ENCODE results near the gene SCN3B. TPM values are rescaled to one million over a fixed set of nuclear protein-coding genes. Genes with fewer than 3 reads are reported as not detected.

The SCN3B gene
- total and polyA plus RNA-seq, 2 of the 4 experiments (the other 2 are of a cell fraction) = under 0.01 to 0.03 TPM

GRCh38 chr11:123642435-123642834, 12.0 kb downstream of the SCN3B start:
- ChIA-PET POLR2A (ENCODE audit: unreplicated experiment) (no interaction called here), CTCF (interaction anchor here (1.0 to 1.4 kb wide), 2 partner anchors 9 to 65 kb away, joined by 3 to 4 read pairs; no protein-coding TSS in a partner anchor)
- no TSS peak for BruUV-seq (replicated peaks)
- TF ChIP-seq, protein P1, sequence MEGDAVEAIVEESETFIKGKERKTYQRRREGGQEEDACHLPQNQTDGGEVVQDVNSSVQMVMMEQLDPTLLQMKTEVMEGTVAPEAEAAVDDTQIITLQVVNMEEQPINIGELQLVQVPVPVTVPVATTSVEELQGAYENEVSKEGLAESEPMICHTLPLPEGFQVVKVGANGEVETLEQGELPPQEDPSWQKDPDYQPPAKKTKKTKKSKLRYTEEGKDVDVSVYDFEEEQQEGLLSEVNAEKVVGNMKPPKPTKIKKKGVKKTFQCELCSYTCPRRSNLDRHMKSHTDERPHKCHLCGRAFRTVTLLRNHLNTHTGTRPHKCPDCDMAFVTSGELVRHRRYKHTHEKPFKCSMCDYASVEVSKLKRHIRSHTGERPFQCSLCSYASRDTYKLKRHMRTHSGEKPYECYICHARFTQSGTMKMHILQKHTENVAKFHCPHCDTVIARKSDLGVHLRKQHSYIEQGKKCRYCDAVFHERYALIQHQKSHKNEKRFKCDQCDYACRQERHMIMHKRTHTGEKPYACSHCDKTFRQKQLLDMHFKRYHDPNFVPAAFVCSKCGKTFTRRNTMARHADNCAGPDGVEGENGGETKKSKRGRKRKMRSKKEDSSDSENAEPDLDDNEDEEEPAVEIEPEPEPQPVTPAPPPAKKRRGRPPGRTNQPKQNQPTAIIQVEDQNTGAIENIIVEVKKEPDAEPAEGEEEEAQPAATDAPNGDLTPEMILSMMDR (conservative IDR thresholded peaks at IDR 0.05; ENCODE audit: low read depth, low read length) = no peak
- TF ChIP-seq FOS (IDR thresholded peaks at IDR 0.05; ENCODE audit: low read depth, low read length) = no peak
- no peak for TF ChIP-seq RCOR1 (IDR thresholded peaks at IDR 0.05; ENCODE audit: insufficient replicate concordance, low read length)
- no peak for TF ChIP-seq POLR2A (IDR thresholded peaks at IDR 0.05; ENCODE audit: low read depth, low read length)
- no peak for TF ChIP-seq MXI1 (IDR thresholded peaks at IDR 0.05; ENCODE audit: borderline replicate concordance, low read depth, low read length)
- no peak for TF ChIP-seq CHD1 (IDR thresholded peaks at IDR 0.05; ENCODE audit: low read depth, low read length)
- TF ChIP-seq MAFK (IDR thresholded peaks at IDR 0.05; ENCODE audit: low read depth, low read length) = no peak
- TF ChIP-seq MAZ (IDR thresholded peaks at IDR 0.05; ENCODE audit: borderline replicate concordance, low read depth, low read length) = no peak
- TF ChIP-seq, protein P2, sequence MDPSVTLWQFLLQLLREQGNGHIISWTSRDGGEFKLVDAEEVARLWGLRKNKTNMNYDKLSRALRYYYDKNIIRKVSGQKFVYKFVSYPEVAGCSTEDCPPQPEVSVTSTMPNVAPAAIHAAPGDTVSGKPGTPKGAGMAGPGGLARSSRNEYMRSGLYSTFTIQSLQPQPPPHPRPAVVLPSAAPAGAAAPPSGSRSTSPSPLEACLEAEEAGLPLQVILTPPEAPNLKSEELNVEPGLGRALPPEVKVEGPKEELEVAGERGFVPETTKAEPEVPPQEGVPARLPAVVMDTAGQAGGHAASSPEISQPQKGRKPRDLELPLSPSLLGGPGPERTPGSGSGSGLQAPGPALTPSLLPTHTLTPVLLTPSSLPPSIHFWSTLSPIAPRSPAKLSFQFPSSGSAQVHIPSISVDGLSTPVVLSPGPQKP (IDR thresholded peaks at IDR 0.05; ENCODE audit: borderline replicate concordance, low read depth, low read length) = no peak
- no peak for TF ChIP-seq SMC3 (IDR thresholded peaks at IDR 0.05; ENCODE audit: low read depth, low read length)
- TF ChIP-seq CEBPB (IDR thresholded peaks at IDR 0.05; ENCODE audit: low read depth, low read length) = no peak
- TF ChIP-seq, protein P3, sequence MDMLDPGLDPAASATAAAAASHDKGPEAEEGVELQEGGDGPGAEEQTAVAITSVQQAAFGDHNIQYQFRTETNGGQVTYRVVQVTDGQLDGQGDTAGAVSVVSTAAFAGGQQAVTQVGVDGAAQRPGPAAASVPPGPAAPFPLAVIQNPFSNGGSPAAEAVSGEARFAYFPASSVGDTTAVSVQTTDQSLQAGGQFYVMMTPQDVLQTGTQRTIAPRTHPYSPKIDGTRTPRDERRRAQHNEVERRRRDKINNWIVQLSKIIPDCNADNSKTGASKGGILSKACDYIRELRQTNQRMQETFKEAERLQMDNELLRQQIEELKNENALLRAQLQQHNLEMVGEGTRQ (IDR thresholded peaks at IDR 0.05; ENCODE audit: low read depth, low read length) = no peak
- TF ChIP-seq BHLHE40 (IDR thresholded peaks at IDR 0.05; ENCODE audit: low read depth, low read length) = no peak
- no peak for TF ChIP-seq NFE2L2 (IDR thresholded peaks at IDR 0.05; ENCODE audit: low read depth, low read length)
- no peak for TF ChIP-seq RAD21 (IDR thresholded peaks at IDR 0.05; ENCODE audit: low read length)
- Histone ChIP-seq H3K56ac (ENCODE audit: extremely low read depth, insufficient read depth, low read length) (no peak overlapping the region), H3K9ac (ENCODE audit: low read depth, low read length) (no peak overlapping the region), H4K8ac (ENCODE audit: low read depth in 2 of 2, low read length in 2 of 2) (no peak overlapping the region), H3K9me3 (ENCODE audit: control insufficient read depth, insufficient read depth, low read length) (no peaks in the 10 kb centered on the region), H2BK120ac (ENCODE audit: low read depth, low read length) (no peak overlapping the region), H3K4me3 (ENCODE audit: insufficient read depth, low read depth, low read length) (no peak overlapping the region), H3K4me2 (ENCODE audit: low read depth, low read length) (no peak overlapping the region), H2BK15ac (ENCODE audit: low read depth, low read length) (no peak overlapping the region), H2BK20ac (ENCODE audit: low read depth, low read length) (no peak overlapping the region), H3K23ac (ENCODE audit: low read depth, low read length) (no peak overlapping the region), H3K9me1 (ENCODE audit: insufficient read depth, low read length) (no peaks in the 10 kb centered on the region), H2BK5ac (ENCODE audit: low read depth, low read length, poor library complexity, severe bottlenecking) (no peak overlapping the region), H4K5ac (ENCODE audit: low read depth, low read length) (no peak overlapping the region), H3K79me1 (ENCODE audit: low read depth in 1 of 2, low read length in 2 of 2) (no peaks in the 10 kb centered on the region), H4K91ac (ENCODE audit: insufficient read depth, low read depth, low read length) (no peak overlapping the region), H2AK5ac (ENCODE audit: low read depth, low read length) (no peak overlapping the region), H3K14ac (replicated peaks; ENCODE audit: low read depth, low read length) (no peak overlapping the region), H3K27me3 (ENCODE audit: control insufficient read depth, insufficient read depth, low read length) (peaks cover 44% of the 10 kb centered on the region), H3K36me3 (ENCODE audit: control insufficient read depth, insufficient read depth, low read length) (no peaks in the 10 kb centered on the region), H3K4ac (ENCODE audit: low read depth, low read length) (no peak overlapping the region), H2AFZ (replicated peaks; ENCODE audit: low read length, poor library complexity) (no peak overlapping the region), H2AK9ac (replicated peaks; ENCODE audit: low read depth, low read length, poor library complexity) (no peak overlapping the region), H4K20me1 (ENCODE audit: insufficient read depth, low read length) (no peaks in the 10 kb centered on the region), H3K4me1 (ENCODE audit: control insufficient read depth, insufficient read depth, low read length) (no peaks in the 10 kb centered on the region), H3K18ac (ENCODE audit: low read depth, low read length) (no peak overlapping the region), H3K27ac (ENCODE audit: insufficient read depth, low read length) (no peak overlapping the region)
- DNase-seq (no peak), ATAC-seq (ENCODE audit: low read depth) (no peak)
- intact Hi-C loops (cut with micrococcal nuclease) (loop anchor here (10.0 kb wide), 1 partner anchor 422 kb away; no protein-coding TSS in a partner anchor), dilution Hi-C loops (cut with HindIII; ENCODE audit: low sequenced_read_pairs, unreplicated experiment) (no loop called here), in situ Hi-C loops (cut with MboI; ENCODE audit: low sequenced_read_pairs) (no loop called here)
- WGBS, 2 experiments (ENCODE audit: extremely low coverage in 2 of 2, insufficient read length in 1 of 2) = 57% methylated on average over 6 of the region's 15 CpGs; no CpG with 5 or more reads in 1 of the 2 experiments
